HG02973 (cell line): ENCODE data around the gene KRT13.

Source experiments
- ATAC-seq: cut with Tn5 transposase; IDR thresholded peaks from one replicate; pipeline ENCODE4 v1.9.1; 2021; ENCODE audit warnings: moderate library complexity; ENCODE audit not compliant: unreplicated experiment

The KRT13 gene

GRCh38 chr17:41537990-41538389 is 32.6 kb upstream of the KRT13 start:
- no peak for ATAC-seq

GRCh38 chr17:41537614-41537954 is 32.2 kb upstream of the KRT13 start:
- ATAC-seq, result no peak

- ATAC-seq, result no peak
Observed at GRCh38 chr17:41536741-41537613, 31.6 kb upstream of the KRT13 start.

- ATAC-seq, result no peak
Observed at GRCh38 chr17:41535764-41536481, 30.5 kb upstream of the KRT13 start.

GRCh38 chr17:41534899-41535546 is 29.6 kb upstream of the KRT13 start:
- ATAC-seq, result no peak

GRCh38 chr17:41533613-41534012 is 28.2 kb upstream of the KRT13 start:
- no peak for ATAC-seq

GRCh38 chr17:41532947-41533570 is 27.6 kb upstream of the KRT13 start:
- ATAC-seq, result no peak

GRCh38 chr17:41531993-41532392 is 26.6 kb upstream of the KRT13 start:
- no peak for ATAC-seq

GRCh38 chr17:41530062-41531048 is 24.9 kb upstream of the KRT13 start:
- no peak for ATAC-seq

- ATAC-seq, result no peak
Observed at GRCh38 chr17:41529491-41529915, 24.1 kb upstream of the KRT13 start.

- ATAC-seq, result no peak
Observed at GRCh38 chr17:41528959-41529353, 23.5 kb upstream of the KRT13 start.

GRCh38 chr17:41527063-41528023 is 21.9 kb upstream of the KRT13 start:
- ATAC-seq, result no peak

- ATAC-seq, result no peak
Observed at GRCh38 chr17:41524261-41524660, 18.8 kb upstream of the KRT13 start.

GRCh38 chr17:41523787-41524186 is 18.4 kb upstream of the KRT13 start:
- no peak for ATAC-seq

- ATAC-seq, result no peak
Observed at GRCh38 chr17:41523225-41523593, 17.8 kb upstream of the KRT13 start.

GRCh38 chr17:41522301-41523224 is 17.2 kb upstream of the KRT13 start:
- no peak for ATAC-seq

- no peak for ATAC-seq
Observed at GRCh38 chr17:41521574-41522261, 16.3 kb upstream of the KRT13 start.
